Measurements from ENCODE around the gene CACNA2D2.
A peak's percentile ranks its signal among the peaks of the same experiment; 100 is the strongest.

Gene CACNA2D2

GRCh38 chr3:50345008-50345407 is 158.4 kb downstream of the CACNA2D2 start:
- no peak for DNase-seq (ENCODE audit: low read depth)

GRCh38 chr3:50342813-50343633 is 160.4 kb downstream of the CACNA2D2 start:
- no peak for DNase-seq (ENCODE audit: low read depth)

- no peak for DNase-seq (ENCODE audit: low read depth)
Observed at GRCh38 chr3:50341996-50342650, 161.3 kb downstream of the CACNA2D2 start.

GRCh38 chr3:50341537-50341936 is 161.9 kb downstream of the CACNA2D2 start:
- DNase-seq (ENCODE audit: low read depth) = no peak

GRCh38 chr3:50340448-50341329 is 162.7 kb downstream of the CACNA2D2 start, which contains the start of gene RASSF1:
Gene RASSF1, minus strand, starts transcription at chr3:50340836. Its CDS starts 31 bp downstream, at chr3:50340805.
- no peak for DNase-seq (ENCODE audit: low read depth)

- DNase-seq (ENCODE audit: low read depth) = no peak
Observed at GRCh38 chr3:50340147-50340447, 163.3 kb downstream of the CACNA2D2 start.

- no peak for DNase-seq (ENCODE audit: low read depth)
Observed at GRCh38 chr3:50339485-50340146, 163.8 kb downstream of the CACNA2D2 start.

GRCh38 chr3:50338965-50339364 is 164.5 kb downstream of the CACNA2D2 start:
- no peak for DNase-seq (ENCODE audit: low read depth)

GRCh38 chr3:50337175-50337861 is 166.1 kb downstream of the CACNA2D2 start:
- peak; percentile 92 for DNase-seq (ENCODE audit: low read depth)

- DNase-seq (ENCODE audit: low read depth) = no peak
Observed at GRCh38 chr3:50336452-50337174, 166.8 kb downstream of the CACNA2D2 start.

- no peak for DNase-seq (ENCODE audit: low read depth)
Observed at GRCh38 chr3:50334339-50335075, 168.9 kb downstream of the CACNA2D2 start.

GRCh38 chr3:50333744-50334328 is 169.6 kb downstream of the CACNA2D2 start:
- DNase-seq (ENCODE audit: low read depth) = no peak

GRCh38 chr3:50331364-50331907 is 172.0 kb downstream of the CACNA2D2 start:
- no peak for DNase-seq (ENCODE audit: low read depth)

GRCh38 chr3:50330330-50330729 is 173.1 kb downstream of the CACNA2D2 start:
- DNase-seq (ENCODE audit: low read depth) = no peak

GRCh38 chr3:50327943-50328691 is 175.3 kb downstream of the CACNA2D2 start, which contains the start of gene TUSC2:
Gene TUSC2, minus strand, starts transcription at chr3:50328223. Its CDS starts 124 bp downstream, at chr3:50328099.
- DNase-seq (ENCODE audit: low read depth) = peak; percentile 77

- DNase-seq (ENCODE audit: low read depth) = no peak
Observed at GRCh38 chr3:50327129-50327528, 176.3 kb downstream of the CACNA2D2 start.

GRCh38 chr3:50326182-50326541 is 177.3 kb downstream of the CACNA2D2 start:
- no peak for DNase-seq (ENCODE audit: low read depth)

GRCh38 chr3:50325497-50326181 is 177.8 kb downstream of the CACNA2D2 start:
- DNase-seq (ENCODE audit: low read depth) = no peak
